Measurements from ENCODE around the gene SLC39A13.

GRCh38 chr11:47410370-47411264 lies 2.2 kb downstream of the SLC39A13 start:
- TF ChIP-seq CTCF (IDR thresholded peaks at IDR 0.05; ENCODE audit: insufficient read depth, low read length): no peak
- TF ChIP-seq REST (IDR thresholded peaks at IDR 0.05; ENCODE audit: insufficient replicate concordance, low read depth): no peak
- TF ChIP-seq POLR2AphosphoS5 (IDR thresholded peaks at IDR 0.05; ENCODE audit: low read depth): no peak
- TF ChIP-seq GABPA (IDR thresholded peaks at IDR 0.05; ENCODE audit: low read depth): no peak
- TF ChIP-seq SPI1 (IDR thresholded peaks at IDR 0.05; ENCODE audit: borderline replicate concordance, low read depth): no peak

Measured in HL-60 (cell line).